Endodermal cell (in vitro differentiated cells): Measurements from ENCODE around the gene VWA8. TPM values are rescaled to one million over a fixed set of nuclear protein-coding genes. Genes with fewer than 3 reads are reported as not detected.

Experiments
- DNase-seq: peaks from one replicate; pipeline ENCODE4 v3.0.0-alpha.2; 2017
- H3K27ac ChIP-seq: 2 replicates; pipeline ENCODE4 v1.5.1; 2013; ENCODE audit warnings: mild to moderate bottlenecking, low read depth, low read length, moderate library complexity
- H3K27me3 ChIP-seq: 2 replicates; pipeline ENCODE4 v1.6.1; 2013; ENCODE audit warnings: mild to moderate bottlenecking, low read length, moderate library complexity; ENCODE audit not compliant: insufficient read depth, control insufficient read depth, poor library complexity, severe bottlenecking
- H3K36me3 ChIP-seq: 2 replicates; pipeline ENCODE4 v1.7.0; 2013; ENCODE audit warnings: mild to moderate bottlenecking, low read length, moderate library complexity; ENCODE audit not compliant: control insufficient read depth, insufficient read depth
- H3K4me1 ChIP-seq: one replicate; pipeline ENCODE4 v1.7.0; 2013; ENCODE audit warnings: low read length; ENCODE audit not compliant: control insufficient read depth, insufficient read depth
- H3K4me3 ChIP-seq: 2 replicates; pipeline ENCODE4 v1.5.1; 2013; ENCODE audit warnings: mild to moderate bottlenecking, low read length, moderate library complexity
- H3K9ac ChIP-seq: 2 replicates; pipeline ENCODE4 v1.6.1; 2013; ENCODE audit warnings: mild to moderate bottlenecking, low read length, moderate library complexity; ENCODE audit not compliant: poor library complexity, severe bottlenecking; ENCODE audit errors: extremely low read depth
- H3K9me3 ChIP-seq: 2 replicates; pipeline ENCODE4 v1.6.1; 2013; ENCODE audit warnings: mild to moderate bottlenecking, low read length, moderate library complexity; ENCODE audit not compliant: control insufficient read depth
- H3K27ac Mint-ChIP-seq: 2 replicates; pipeline ENCODE4 v1.8.0; 2020; ENCODE audit warnings: mixed read lengths
- H3K27me3 Mint-ChIP-seq: 2 replicates; pipeline ENCODE4 v1.8.0; 2021; ENCODE audit warnings: mild to moderate bottlenecking, mixed read lengths; ENCODE audit not compliant: insufficient read depth
- H3K36me3 Mint-ChIP-seq: 2 replicates; pipeline ENCODE4 v1.8.0; 2020; ENCODE audit warnings: low read depth, mixed read lengths
- H3K4me1 Mint-ChIP-seq: 2 replicates; pipeline ENCODE4 v1.8.0; 2020; ENCODE audit warnings: mixed read lengths
- H3K4me3 Mint-ChIP-seq: 2 replicates; pipeline ENCODE4 v1.8.0; 2020; ENCODE audit warnings: mild to moderate bottlenecking, moderate library complexity, mixed read lengths
- H3K9me3 Mint-ChIP-seq: 2 replicates; pipeline ENCODE4 v1.8.0; 2020; ENCODE audit warnings: mild to moderate bottlenecking, mixed read lengths
- CTCF ChIP-seq: fragments of 200-600 bp; sonication (generic); conservative IDR thresholded peaks from 2 replicates; pipeline ENCODE4 v1.5.0; 2021; ENCODE audit warnings: antibody characterized with exemption, mild to moderate bottlenecking
- WGBS, 2 experiments: methylation state at CpG; one replicate each; pipeline versions ENCODE4 v1.1.5 to v1.1.7; 2013; ENCODE audit warnings: missing lambda C conversion rate in 2 of 2, mixed read lengths in 1 of 2; ENCODE audit not compliant: insufficient coverage in 1 of 2, insufficient read length in 1 of 2; 5-methylcytosine and 5-hydroxymethylcytosine counted together
- total RNA-seq, 2 donors: library from RNA; stranded (reverse); fragmentation: NEBNext Ultra II Directional in 1 of 2; extraction: Animal tissue kit (Norgen Biotek cat#: 25700) in 1 of 2; gene quantifications; 2 replicates in 1 of 2; 3 replicates in 1 of 2; pipeline ENCODE4 v1.2.1, GENCODE V29; 2021

VWA8 gene
- total RNA-seq, 2 donors from 2014 or later, result 24.6 to 25.6 TPM

GRCh38 chr13:41997396-41997795 lies 36.5 kb upstream of the VWA8 start:
- no peaks in the 10 kb centered on the region for H3K4me1 ChIP-seq
- Mint-ChIP-seq H3K4me3 (no peak overlapping the region), H3K27me3 (no peaks in the 10 kb centered on the region), H3K9me3 (no peaks in the 10 kb centered on the region), H3K27ac (no peak overlapping the region), H3K36me3 (no peaks in the 10 kb centered on the region), H3K4me1 (peaks cover 9% of the 10 kb centered on the region)
- no peak overlapping the region for H3K9ac ChIP-seq
- no peak overlapping the region for H3K4me3 ChIP-seq
- H3K36me3 ChIP-seq, result no peaks in the 10 kb centered on the region
- no peak for TF ChIP-seq CTCF
- no peak for DNase-seq
- no peak overlapping the region for H3K27ac ChIP-seq
- no peaks in the 10 kb centered on the region for H3K27me3 ChIP-seq
- no peaks in the 10 kb centered on the region for H3K9me3 ChIP-seq
- 86% methylated on average over 1 of the region's 1 CpG; no CpG with 5 or more reads in 1 of the 2 experiments for WGBS, 2 experiments

GRCh38 chr13:41995946-41996345 lies 35.0 kb upstream of the VWA8 start:
- Histone ChIP-seq H3K4me3 (no peak overlapping the region), H3K27me3 (no peaks in the 10 kb centered on the region), H3K4me1 (no peaks in the 10 kb centered on the region), H3K9me3 (no peaks in the 10 kb centered on the region), H3K27ac (no peak overlapping the region), H3K36me3 (no peaks in the 10 kb centered on the region), H3K9ac (no peak overlapping the region)
- Mint-ChIP-seq H3K27ac (no peak overlapping the region), H3K4me1 (peaks cover 4% of the 10 kb centered on the region), H3K36me3 (no peaks in the 10 kb centered on the region), H3K9me3 (no peaks in the 10 kb centered on the region), H3K27me3 (no peaks in the 10 kb centered on the region), H3K4me3 (no peak overlapping the region)
- 88 to 100% methylated on average over 2 to 5 of the region's 5 CpGs for WGBS, 2 experiments
- no peak for TF ChIP-seq CTCF
- no peak for DNase-seq

- H3K27ac Mint-ChIP-seq, result no peak overlapping the region
- Histone ChIP-seq H3K9ac (no peak overlapping the region), H3K27ac (no peak overlapping the region), H3K9me3 (no peaks in the 10 kb centered on the region), H3K27me3 (no peaks in the 10 kb centered on the region), H3K4me3 (no peak overlapping the region), H3K36me3 (no peaks in the 10 kb centered on the region), H3K4me1 (no peaks in the 10 kb centered on the region)
- H3K9me3 Mint-ChIP-seq, result no peaks in the 10 kb centered on the region
- H3K27me3 Mint-ChIP-seq, result no peaks in the 10 kb centered on the region
- 92 to 98% methylated on average over 2 to 3 of the region's 4 CpGs for WGBS, 2 experiments
- H3K4me3 Mint-ChIP-seq, result no peak overlapping the region
- no peak for TF ChIP-seq CTCF
- no peaks in the 10 kb centered on the region for H3K36me3 Mint-ChIP-seq
- no peak for DNase-seq
- H3K4me1 Mint-ChIP-seq, result no peaks in the 10 kb centered on the region
These were observed 34.4 kb upstream of the VWA8 start for GRCh38 chr13:41995336-41995735.
